K562 treated with DMSO at 1 percent for 12 hours (cell line): ENCODE results near the gene SLC16A11. TPM values are rescaled to one million over a fixed set of nuclear protein-coding genes. Genes with fewer than 3 reads are reported as not detected.

ENCODE experiments used
- total RNA-seq: library from RNA; unstranded; fragments of 300-600 nt; gene quantifications from 2 replicates; pipeline ENCODE4 v1.2.3, GENCODE V29; 2022; ENCODE audit not compliant: insufficient read depth

Gene SLC16A11
- not detected in 2 replicates for total RNA-seq

GRCh38 chr17:7043497-7044198 lies at the start of gene SLC16A11:
Gene SLC16A11, minus strand, starts transcription at chr17:7044092. Its CDS starts 579 bp downstream, at chr17:7043513.

GRCh38 chr17:7079581-7080455 lies 35.9 kb upstream of the SLC16A11 start, which contains the start of gene CLEC10A:
Gene CLEC10A, minus strand, starts transcription at chr17:7080251. Its CDS starts 1,439 bp downstream, at chr17:7078812.

GRCh38 chr17:7035591-7036368 lies 8.1 kb downstream of the SLC16A11 start, which contains the start of gene SLC16A13:
Gene SLC16A13, plus strand, starts transcription at chr17:7036015. Its CDS starts 368 bp downstream, at chr17:7036383.

GRCh38 chr17:7022781-7023571 lies 20.9 kb downstream of the SLC16A11 start, which contains the start of gene BCL6B:
Gene BCL6B, plus strand, starts transcription at chr17:7023050. Its CDS starts 622 bp downstream, at chr17:7023672.

DNA sequence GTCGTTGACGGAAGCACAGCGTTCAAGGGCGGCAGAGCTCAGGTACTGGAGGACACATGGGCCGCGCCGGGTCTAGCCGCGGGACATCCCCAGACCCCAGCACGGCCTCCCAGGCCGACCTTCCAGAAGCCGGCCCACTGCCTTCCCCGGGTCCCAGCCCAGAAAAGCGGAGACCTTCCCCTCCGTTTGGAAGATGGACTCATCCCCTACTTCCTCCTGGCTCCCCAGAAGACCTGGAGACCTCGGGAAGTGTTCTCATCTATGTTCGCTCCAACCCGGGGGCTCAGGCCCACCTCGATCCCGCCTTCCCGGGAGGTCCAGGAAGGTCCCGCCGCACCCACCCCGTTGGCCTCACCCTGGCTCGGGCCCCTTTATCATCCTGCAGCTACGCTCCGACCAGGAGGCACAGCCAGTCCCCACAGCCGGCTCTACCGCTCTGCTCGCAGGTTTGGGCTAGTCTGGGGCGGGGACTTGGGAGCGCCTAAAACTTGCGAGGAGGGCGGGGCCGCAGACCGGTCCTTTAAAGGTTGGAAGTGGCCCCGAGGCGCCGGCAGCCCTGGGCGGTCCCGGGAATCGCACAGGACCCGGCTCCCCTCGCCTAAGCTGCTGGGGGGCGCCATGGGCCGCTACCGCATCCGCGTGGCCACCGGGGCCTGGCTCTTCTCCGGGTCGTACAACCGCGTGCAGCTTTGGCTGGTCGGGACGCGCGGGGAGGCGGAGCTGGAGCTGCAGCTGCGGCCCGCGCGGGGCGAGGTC lies 48.2 kb downstream of the SLC16A11 start, which contains the start of gene ALOX12:
Gene ALOX12 (plus strand): TSS at position 550 of the 756 bp plus-strand sequence. CDS start 69 bp downstream, at position 619.

Other genes starting within 250 kb of the SLC16A11 start
- not detected in 2 replicates for gene TEKT1, start 212.4 kb downstream of the SLC16A11 start, total RNA-seq
- gene ALOX12, start 48.0 kb downstream of the SLC16A11 start, total RNA-seq, result 1.4 and 3.1 TPM in 2 replicates
- 299 and 329 TPM in 2 replicates for gene RNASEK, start 31.5 kb downstream of the SLC16A11 start, total RNA-seq
- 0.22 and 0.97 TPM in 2 replicates for gene BCL6B, start 21.0 kb downstream of the SLC16A11 start, total RNA-seq
- 5.3 and 5.5 TPM in 2 replicates for gene SLC16A13, start 8.1 kb downstream of the SLC16A11 start, total RNA-seq
- gene CLEC10A, start 36.2 kb upstream of the SLC16A11 start, total RNA-seq, result not detected in 2 replicates
- not detected in 2 replicates for gene ASGR2, start 70.7 kb upstream of the SLC16A11 start, total RNA-seq
- not detected in 2 replicates for gene ASGR1, start 135.3 kb upstream of the SLC16A11 start, total RNA-seq
- gene DLG4, start 175.7 kb upstream of the SLC16A11 start, total RNA-seq, result 2.6 and 2.8 TPM in 2 replicates
- 256 and 286 TPM in 2 replicates for gene ACADVL, start 175.8 kb upstream of the SLC16A11 start, total RNA-seq
- 32.1 and 61.1 TPM in 2 replicates for gene DVL2, start 190.4 kb upstream of the SLC16A11 start, total RNA-seq
- 23.0 and 29.8 TPM in 2 replicates for gene PHF23, start 195.4 kb upstream of the SLC16A11 start, total RNA-seq
- gene GABARAP, start 198.4 kb upstream of the SLC16A11 start, total RNA-seq, result 233 and 263 TPM in 2 replicates
- 60.4 and 70.5 TPM in 2 replicates for gene CTDNEP1, start 207.6 kb upstream of the SLC16A11 start, total RNA-seq
- 55.2 and 59.1 TPM in 2 replicates for gene ELP5, start 208.1 kb upstream of the SLC16A11 start, total RNA-seq
- gene CLDN7, start 218.4 kb upstream of the SLC16A11 start, total RNA-seq, result 15.9 and 34.5 TPM in 2 replicates
- not detected in 2 replicates for gene SLC2A4, start 237.6 kb upstream of the SLC16A11 start, total RNA-seq